HCT116 (cell line): ENCODE measurements around the gene TMEM86A.

Experiments used
- EGR1 ChIP-seq: IDR thresholded peaks from 2 replicates; pipeline ENCODE4 v1.6.1; 2012; ENCODE audit warnings: low read depth
- EZH2 ChIP-seq: fragments of 200-600 bp; sonication (generic); IDR thresholded peaks from 2 replicates; pipeline ENCODE4 v1.6.1; 2017; ENCODE audit warnings: antibody characterized with exemption, mixed run types
- FOSL1 ChIP-seq: IDR thresholded peaks from 2 replicates; pipeline ENCODE4 v1.6.1; 2012; ENCODE audit warnings: low read depth
- POLR2A ChIP-seq: IDR thresholded peaks from 2 replicates; pipeline ENCODE4 v1.7.0; 2011; ENCODE audit warnings: borderline replicate concordance; ENCODE audit not compliant: insufficient read depth, insufficient read length; ENCODE audit errors: extremely low read depth
- SP1 ChIP-seq: IDR thresholded peaks from 2 replicates; pipeline ENCODE4 v1.6.1; 2012; ENCODE audit warnings: low read depth
- YY1 ChIP-seq: IDR thresholded peaks from 2 replicates; pipeline ENCODE4 v1.6.1; 2011; ENCODE audit warnings: low read length, low read depth, moderate library complexity, mild to moderate bottlenecking; ENCODE audit not compliant: insufficient replicate concordance; ENCODE audit errors: extremely low read depth
- TF ChIP-seq, protein P1 (sequence below), 3 experiments: fragments of 200-600 bp in 1 of 3; sonication (generic) in 1 of 3; IDR thresholded peaks in 2 of 3; conservative IDR thresholded peaks in 1 of 3; 2 replicates each; pipeline ENCODE4 v1.5.1; 2012 to 2017; ENCODE audit warnings: low read depth in 2 of 3, low read length in 2 of 3, antibody characterized with exemption in 1 of 3, borderline replicate concordance in 1 of 3, control low read depth in 1 of 3, mild to moderate bottlenecking in 1 of 3, mixed read lengths in 1 of 3, mixed run types in 1 of 3, moderate library complexity in 1 of 3; ENCODE audit not compliant: insufficient read depth in 1 of 3
- TF ChIP-seq, protein P2 (sequence below): IDR thresholded peaks from 2 replicates; pipeline ENCODE4 v1.6.1; 2011; ENCODE audit warnings: mild to moderate bottlenecking, low read length, moderate library complexity; ENCODE audit not compliant: insufficient replicate concordance; ENCODE audit errors: extremely low read depth
- TF ChIP-seq, protein P3 (sequence below): IDR thresholded peaks from 2 replicates; pipeline ENCODE4 v1.6.1; 2012

GRCh38 chr11:18697576-18697975, 1.0 kb upstream of the TMEM86A start:
- TF ChIP-seq SP1: no peak
- TF ChIP-seq POLR2A: no peak
- no peak for TF ChIP-seq EGR1
- TF ChIP-seq, protein P1, sequence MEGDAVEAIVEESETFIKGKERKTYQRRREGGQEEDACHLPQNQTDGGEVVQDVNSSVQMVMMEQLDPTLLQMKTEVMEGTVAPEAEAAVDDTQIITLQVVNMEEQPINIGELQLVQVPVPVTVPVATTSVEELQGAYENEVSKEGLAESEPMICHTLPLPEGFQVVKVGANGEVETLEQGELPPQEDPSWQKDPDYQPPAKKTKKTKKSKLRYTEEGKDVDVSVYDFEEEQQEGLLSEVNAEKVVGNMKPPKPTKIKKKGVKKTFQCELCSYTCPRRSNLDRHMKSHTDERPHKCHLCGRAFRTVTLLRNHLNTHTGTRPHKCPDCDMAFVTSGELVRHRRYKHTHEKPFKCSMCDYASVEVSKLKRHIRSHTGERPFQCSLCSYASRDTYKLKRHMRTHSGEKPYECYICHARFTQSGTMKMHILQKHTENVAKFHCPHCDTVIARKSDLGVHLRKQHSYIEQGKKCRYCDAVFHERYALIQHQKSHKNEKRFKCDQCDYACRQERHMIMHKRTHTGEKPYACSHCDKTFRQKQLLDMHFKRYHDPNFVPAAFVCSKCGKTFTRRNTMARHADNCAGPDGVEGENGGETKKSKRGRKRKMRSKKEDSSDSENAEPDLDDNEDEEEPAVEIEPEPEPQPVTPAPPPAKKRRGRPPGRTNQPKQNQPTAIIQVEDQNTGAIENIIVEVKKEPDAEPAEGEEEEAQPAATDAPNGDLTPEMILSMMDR (IDR thresholded peaks at IDR 0.05 in 2 of 3, conservative IDR thresholded peaks at IDR 0.05 in 1 of 3; ENCODE audit: borderline replicate concordance in 1 of 3, insufficient read depth in 1 of 3, low read depth in 2 of 3, low read length in 2 of 3): no peak
- no peak for TF ChIP-seq YY1
- TF ChIP-seq, protein P2, sequence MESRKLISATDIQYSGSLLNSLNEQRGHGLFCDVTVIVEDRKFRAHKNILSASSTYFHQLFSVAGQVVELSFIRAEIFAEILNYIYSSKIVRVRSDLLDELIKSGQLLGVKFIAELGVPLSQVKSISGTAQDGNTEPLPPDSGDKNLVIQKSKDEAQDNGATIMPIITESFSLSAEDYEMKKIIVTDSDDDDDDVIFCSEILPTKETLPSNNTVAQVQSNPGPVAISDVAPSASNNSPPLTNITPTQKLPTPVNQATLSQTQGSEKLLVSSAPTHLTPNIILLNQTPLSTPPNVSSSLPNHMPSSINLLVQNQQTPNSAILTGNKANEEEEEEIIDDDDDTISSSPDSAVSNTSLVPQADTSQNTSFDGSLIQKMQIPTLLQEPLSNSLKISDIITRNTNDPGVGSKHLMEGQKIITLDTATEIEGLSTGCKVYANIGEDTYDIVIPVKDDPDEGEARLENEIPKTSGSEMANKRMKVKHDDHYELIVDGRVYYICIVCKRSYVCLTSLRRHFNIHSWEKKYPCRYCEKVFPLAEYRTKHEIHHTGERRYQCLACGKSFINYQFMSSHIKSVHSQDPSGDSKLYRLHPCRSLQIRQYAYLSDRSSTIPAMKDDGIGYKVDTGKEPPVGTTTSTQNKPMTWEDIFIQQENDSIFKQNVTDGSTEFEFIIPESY: no peak
- TF ChIP-seq EZH2: no peak
- TF ChIP-seq, protein P3, sequence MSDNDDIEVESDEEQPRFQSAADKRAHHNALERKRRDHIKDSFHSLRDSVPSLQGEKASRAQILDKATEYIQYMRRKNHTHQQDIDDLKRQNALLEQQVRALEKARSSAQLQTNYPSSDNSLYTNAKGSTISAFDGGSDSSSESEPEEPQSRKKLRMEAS: no peak
- no peak for TF ChIP-seq FOSL1
